Thyroid gland (tissue), 4 donors: ENCODE measurements around the gene MYL12B. TPM values are rescaled to one million over a fixed set of nuclear protein-coding genes. Genes with fewer than 3 reads are reported as not detected.

ENCODE experiments used
- DNase-seq, 2 donors: peaks; one replicate each; pipeline ENCODE4 v3.0.0-alpha.2; 2019
- H3K27ac ChIP-seq, 3 donors: fragments of 200-600 bp; sonication (generic); 1 replicate in 2 of 3; 2 replicates in 1 of 3; pipeline ENCODE4 v1.5.1; 2016 to 2019; ENCODE audit warnings: mild to moderate bottlenecking in 1 of 3, moderate library complexity in 1 of 3
- H3K27me3 ChIP-seq: fragments of 200-600 bp; sonication (generic); one replicate; pipeline ENCODE4 v1.5.1; 2019
- H3K36me3 ChIP-seq, 2 donors: fragments of 200-600 bp; sonication (generic); one replicate each; pipeline ENCODE4 v1.5.1; 2016 to 2019
- H3K4me1 ChIP-seq, 2 donors: fragments of 200-600 bp; sonication (generic); one replicate each; pipeline ENCODE4 v1.5.1; 2017 to 2019
- H3K4me3 ChIP-seq, 3 donors: fragments of 200-600 bp; sonication (generic); replicated peaks in 1 of 3; 1 replicate in 2 of 3; 2 replicates in 1 of 3; pipeline ENCODE4 v1.5.1; 2016; ENCODE audit warnings: mild to moderate bottlenecking in 1 of 3
- H3K9me3 ChIP-seq: fragments of 200-600 bp; sonication (generic); one replicate; pipeline ENCODE4 v1.5.1; 2017
- POLR2A ChIP-seq, 2 donors: fragments of 450-650 bp; IDR thresholded peaks; one replicate each; pipeline ENCODE4 v1.6.1; 2017; ENCODE audit warnings: antibody characterized with exemption in 2 of 2, mild to moderate bottlenecking in 2 of 2, moderate library complexity in 1 of 2
- WGBS, 2 donors: methylation state at CpG; one replicate each; pipeline ENCODE4 v1.1.5; 2017; 5-methylcytosine and 5-hydroxymethylcytosine counted together
- intact Hi-C: fragments of 100-400 bp; cut with DNase I; formaldehyde crosslinking; loops from one replicate; pipeline ENCODE4 v1.15.1; 2023
- total RNA-seq, 4 donors: library from RNA; depleted of rRNA; stranded (reverse); fragments of >200 nt; gene quantifications; one replicate each; pipeline ENCODE4 v1.2.3, GENCODE V29; 2016
- TF ChIP-seq, protein P1 (sequence below), 6 experiments: fragments of 200-600 bp in 3 of 6; fragments of 450-650 bp in 3 of 6; sonication (generic) in 3 of 6; IDR thresholded peaks; one replicate each; pipeline ENCODE4 v1.5.1; 2016 to 2019; ENCODE audit warnings: antibody characterized with exemption in 6 of 6, mild to moderate bottlenecking in 2 of 6, inconsistent platforms in 1 of 6, moderate library complexity in 1 of 6

MYL12B gene
- total RNA-seq, 4 donors from 2014 or later = 334 to 467 (median 446) TPM

DNA sequence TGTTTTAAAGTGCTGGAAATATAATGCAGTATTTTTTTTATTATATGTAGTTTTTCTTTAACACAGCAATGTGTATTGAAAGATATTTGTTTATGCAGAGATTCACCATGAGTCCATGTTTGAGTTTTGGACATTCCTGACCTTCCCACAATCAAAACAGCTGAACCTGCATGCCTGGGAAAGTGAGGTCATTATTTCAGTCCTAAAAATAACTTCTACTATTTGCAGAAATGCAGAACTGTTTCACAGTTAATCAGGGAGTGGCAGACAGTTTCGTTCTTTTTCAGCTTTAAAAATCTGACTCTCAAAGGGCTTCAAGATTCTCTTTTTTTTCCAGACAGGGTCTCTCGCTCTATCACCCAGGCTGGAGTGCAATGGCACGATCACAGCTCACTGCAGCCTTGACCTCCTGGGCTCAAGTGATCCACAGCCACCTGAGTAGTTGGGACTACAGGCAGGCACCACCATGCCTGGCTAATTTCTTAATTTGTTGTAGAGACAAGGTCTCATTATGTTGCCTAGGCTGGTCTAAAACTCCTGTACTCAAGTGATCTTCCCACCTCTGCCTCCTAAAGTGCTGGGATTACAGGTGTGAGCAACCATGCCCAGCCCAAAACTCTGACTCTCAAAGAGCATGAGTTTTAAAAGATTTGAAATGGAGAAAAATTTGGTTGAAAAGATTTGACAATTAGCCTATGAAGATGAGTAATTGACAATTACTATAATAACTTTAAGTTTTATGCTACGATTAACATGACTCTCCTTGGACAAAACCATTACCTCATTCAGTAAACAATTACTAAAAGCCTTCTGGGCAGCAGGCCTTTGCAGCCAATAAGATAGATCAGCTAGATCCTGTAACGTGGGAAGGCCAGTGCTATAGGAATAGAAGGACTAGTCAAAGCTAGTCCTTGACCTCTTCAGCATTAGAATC lies 5.0 kb upstream of the MYL12B start:
- Histone ChIP-seq H3K9me3 (no peaks in the 10 kb centered on the region), H3K4me3 (no peak overlapping the region), H3K27me3 (no peaks in the 10 kb centered on the region), H3K36me3 (peaks cover 27 to 33% of the 10 kb centered on the region in 2 donors), H3K27ac (peak overlapping the region; percentile 83 to 91 (median 84)), H3K4me1 (peaks cover 28 to 44% of the 10 kb centered on the region in 2 donors)
- intact Hi-C loops = no loop called here
- DNase-seq = peak; percentile 71 to 75
- peak in 1 of 2 donors; percentile 36 for TF ChIP-seq POLR2A (IDR thresholded peaks at IDR 0.05)
- TF ChIP-seq, protein P1, sequence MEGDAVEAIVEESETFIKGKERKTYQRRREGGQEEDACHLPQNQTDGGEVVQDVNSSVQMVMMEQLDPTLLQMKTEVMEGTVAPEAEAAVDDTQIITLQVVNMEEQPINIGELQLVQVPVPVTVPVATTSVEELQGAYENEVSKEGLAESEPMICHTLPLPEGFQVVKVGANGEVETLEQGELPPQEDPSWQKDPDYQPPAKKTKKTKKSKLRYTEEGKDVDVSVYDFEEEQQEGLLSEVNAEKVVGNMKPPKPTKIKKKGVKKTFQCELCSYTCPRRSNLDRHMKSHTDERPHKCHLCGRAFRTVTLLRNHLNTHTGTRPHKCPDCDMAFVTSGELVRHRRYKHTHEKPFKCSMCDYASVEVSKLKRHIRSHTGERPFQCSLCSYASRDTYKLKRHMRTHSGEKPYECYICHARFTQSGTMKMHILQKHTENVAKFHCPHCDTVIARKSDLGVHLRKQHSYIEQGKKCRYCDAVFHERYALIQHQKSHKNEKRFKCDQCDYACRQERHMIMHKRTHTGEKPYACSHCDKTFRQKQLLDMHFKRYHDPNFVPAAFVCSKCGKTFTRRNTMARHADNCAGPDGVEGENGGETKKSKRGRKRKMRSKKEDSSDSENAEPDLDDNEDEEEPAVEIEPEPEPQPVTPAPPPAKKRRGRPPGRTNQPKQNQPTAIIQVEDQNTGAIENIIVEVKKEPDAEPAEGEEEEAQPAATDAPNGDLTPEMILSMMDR (IDR thresholded peaks at IDR 0.05) = no peak
- WGBS, 2 donors = 45 to 53% methylated on average over 5 of the region's 5 CpGs

DNA sequence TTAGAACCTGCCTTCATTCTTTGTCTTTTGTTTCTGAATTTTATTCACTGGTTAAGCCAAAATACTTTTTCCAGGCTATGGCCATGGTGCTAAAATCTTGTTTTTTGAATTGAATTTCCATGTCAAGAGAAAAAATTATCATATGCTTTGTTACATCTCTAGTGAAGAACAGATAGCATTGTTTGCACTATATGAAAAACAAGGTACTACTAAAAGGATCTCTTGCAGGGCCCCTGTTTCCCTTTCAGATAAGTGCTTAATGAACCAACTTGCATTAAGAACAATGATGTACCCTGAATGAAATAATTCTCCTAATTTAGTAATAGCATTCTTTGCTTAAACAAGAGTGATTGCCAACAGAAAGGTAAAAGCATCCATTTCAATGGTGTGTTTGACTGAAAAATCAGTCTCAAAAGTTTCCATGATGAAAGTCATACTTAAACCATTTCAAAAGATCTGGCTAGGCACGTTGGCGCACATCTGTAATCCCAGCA lies 4.3 kb upstream of the MYL12B start:
- no peak for DNase-seq
- H3K36me3 ChIP-seq = peaks cover 27 to 33% of the 10 kb centered on the region in 2 donors
- no peaks in the 10 kb centered on the region for H3K27me3 ChIP-seq
- H3K27ac ChIP-seq = peak overlapping the region; percentile 83 to 91 (median 84)
- peaks cover 28 to 41% of the 10 kb centered on the region in 2 donors for H3K4me1 ChIP-seq
- H3K9me3 ChIP-seq = no peaks in the 10 kb centered on the region
- H3K4me3 ChIP-seq = no peak overlapping the region
- intact Hi-C loops = no loop called here
- no peak for TF ChIP-seq POLR2A (IDR thresholded peaks at IDR 0.05)
- TF ChIP-seq, protein P1 (IDR thresholded peaks at IDR 0.05) = no peak
- WGBS, 2 donors = 86 to 96% methylated on average over 2 of the region's 2 CpGs

DNA sequence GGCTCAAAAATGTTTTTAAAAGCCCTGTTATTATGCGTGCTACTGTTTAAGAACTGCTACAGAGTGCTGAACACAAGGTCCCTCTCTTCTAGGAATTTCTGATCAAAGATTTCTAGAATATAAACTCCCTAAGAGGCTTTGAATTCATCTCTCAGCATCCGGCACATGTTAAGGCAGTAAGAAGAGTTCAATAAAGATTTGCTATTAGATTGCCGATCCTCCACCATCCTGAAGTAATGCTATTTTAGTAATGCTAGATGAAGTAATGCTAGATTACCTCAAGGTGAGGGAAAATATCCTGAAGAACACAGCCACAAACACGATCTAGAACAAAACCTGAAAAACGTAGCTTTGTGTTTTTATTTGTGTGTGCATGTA lies 949 bp upstream of the MYL12B start:
- intact Hi-C loops = no loop called here
- H3K4me3 ChIP-seq = peak overlapping the region in 2 of 3 donors; percentile 18 to 91
- 18 to 22% methylated on average over 5 of the region's 5 CpGs for WGBS, 2 donors
- H3K27ac ChIP-seq = peak overlapping the region; percentile 82 to 99 (median 97)
- no peaks in the 10 kb centered on the region for H3K27me3 ChIP-seq
- H3K4me1 ChIP-seq = peaks cover 52 to 55% of the 10 kb centered on the region in 2 donors
- H3K9me3 ChIP-seq = no peaks in the 10 kb centered on the region
- no peak for DNase-seq
- H3K36me3 ChIP-seq = peaks cover 1 to 5% of the 10 kb centered on the region in 2 donors
- TF ChIP-seq, protein P1 (IDR thresholded peaks at IDR 0.05) = no peak
- TF ChIP-seq POLR2A (IDR thresholded peaks at IDR 0.05) = no peak

DNA sequence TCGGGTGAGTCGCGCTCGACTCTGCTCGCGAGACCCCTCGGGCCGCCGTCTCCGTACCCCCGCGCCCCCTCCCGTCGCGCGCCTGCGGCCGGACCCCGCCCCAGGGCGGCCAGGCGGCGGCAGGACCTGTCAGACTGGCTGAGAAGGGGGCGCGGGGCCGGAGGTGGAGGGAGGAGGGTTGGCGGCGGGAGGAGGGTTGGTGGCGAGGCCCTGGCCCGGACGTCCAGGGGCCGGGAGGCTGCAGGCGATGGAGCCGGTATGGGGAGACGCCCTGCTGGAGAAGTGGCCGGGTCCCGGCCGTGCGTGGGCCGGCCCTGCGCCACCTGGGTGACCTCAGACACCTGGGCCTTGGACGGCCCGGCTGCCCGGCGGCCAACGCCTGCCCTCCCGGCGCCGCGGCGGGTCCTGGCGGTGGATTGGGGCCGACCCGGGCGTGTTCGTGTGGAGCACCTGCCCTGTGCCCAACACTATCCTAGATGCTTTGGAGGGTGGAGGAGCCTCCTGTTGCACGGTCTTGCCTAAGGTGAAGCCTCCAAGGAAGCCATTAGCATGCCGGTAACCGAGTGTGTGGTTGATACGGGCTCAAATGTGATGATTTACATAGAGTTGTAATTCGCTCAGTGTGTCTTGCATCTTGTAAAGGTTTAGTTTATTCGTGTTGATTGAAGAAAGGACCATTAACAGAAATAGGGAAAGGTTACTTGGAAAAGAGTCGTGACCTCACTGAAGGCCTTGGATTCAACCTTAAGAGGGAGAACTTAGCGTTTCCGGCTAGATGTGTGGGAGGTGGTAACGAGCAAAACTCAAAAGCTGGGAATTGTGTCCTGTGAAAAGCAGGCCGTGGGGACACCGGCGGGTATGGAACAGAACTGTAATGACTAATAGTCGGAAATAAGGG lies 550 bp downstream of the MYL12B start:
- Histone ChIP-seq H3K36me3 (no peaks in the 10 kb centered on the region), H3K4me1 (peaks cover 49 to 58% of the 10 kb centered on the region in 2 donors), H3K27ac (peak overlapping the region; percentile 82 to 99 (median 97)), H3K27me3 (no peaks in the 10 kb centered on the region), H3K4me3 (peak overlapping the region; percentile 18 to 91 (median 30)), H3K9me3 (no peaks in the 10 kb centered on the region)
- no peak for DNase-seq
- WGBS, 2 donors = 1% methylated on average over 14 to 23 of the region's 69 CpGs
- TF ChIP-seq, protein P1 (IDR thresholded peaks at IDR 0.05) = no peak
- TF ChIP-seq POLR2A (IDR thresholded peaks at IDR 0.05) = no peak
- intact Hi-C loops = no loop called here
